Activated naive CD8-positive, alpha-beta T cell treated with anti-CD3 and anti-CD28 coated beads, Interleukin-2, amount 10 ng/mL, durations not matched to agents 7 days and 5 days (primary cell): Measurements from ENCODE around the gene LRBA. TPM values are rescaled to one million over a fixed set of nuclear protein-coding genes. Genes with fewer than 3 reads are reported as not detected.
"Not testable (repeated sequence)": the region's sequence is repeated elsewhere in the genome, so short reads cannot be mapped to it uniquely, and the experiment has no call there.

Source experiments
- ATAC-seq: fragments of 150-1000 bp; cut with Tn5 transposase; one replicate; pipeline ENCODE4 v1.10.0; 2021; ENCODE audit warnings: low read depth, moderate library complexity
- POLR2A ChIA-PET: fragments of 350-600 bp; sonication (Branson Sonifier 250); formaldehyde crosslinking; loops from one replicate; lab custom pipeline; 2021; ENCODE audit warnings: antibody characterized with exemption; lab: Charles Lee
- DNase-seq: peaks from one replicate; pipeline ENCODE4 v3.0.0; 2021
- H3K27ac Mint-ChIP-seq: one replicate; pipeline ENCODE4 v1.8.0; 2022; ENCODE audit warnings: mild to moderate bottlenecking, mixed read lengths
- H3K27me3 Mint-ChIP-seq: one replicate; pipeline ENCODE4 v1.8.0; 2022; ENCODE audit warnings: mild to moderate bottlenecking, moderate library complexity, mixed read lengths
- H3K36me3 Mint-ChIP-seq: one replicate; pipeline ENCODE4 v1.8.0; 2021; ENCODE audit warnings: mild to moderate bottlenecking, mixed read lengths
- H3K4me1 Mint-ChIP-seq: one replicate; pipeline ENCODE4 v1.8.0; 2021; ENCODE audit warnings: mixed read lengths
- H3K4me3 Mint-ChIP-seq: one replicate; pipeline ENCODE4 v1.8.0; 2022; ENCODE audit warnings: mild to moderate bottlenecking, moderate library complexity, mixed read lengths
- H3K9me3 Mint-ChIP-seq: one replicate; pipeline ENCODE4 v1.8.0; 2021; ENCODE audit warnings: mixed read lengths
- total RNA-seq, 2 experiments: library from RNA; stranded (reverse); gene quantifications; one replicate each; pipeline ENCODE4 v1.2.3, GENCODE V29; 2021

LRBA gene
- total RNA-seq, 2 experiments from 2014 or later = 47.9 to 50.6 TPM

DNA sequence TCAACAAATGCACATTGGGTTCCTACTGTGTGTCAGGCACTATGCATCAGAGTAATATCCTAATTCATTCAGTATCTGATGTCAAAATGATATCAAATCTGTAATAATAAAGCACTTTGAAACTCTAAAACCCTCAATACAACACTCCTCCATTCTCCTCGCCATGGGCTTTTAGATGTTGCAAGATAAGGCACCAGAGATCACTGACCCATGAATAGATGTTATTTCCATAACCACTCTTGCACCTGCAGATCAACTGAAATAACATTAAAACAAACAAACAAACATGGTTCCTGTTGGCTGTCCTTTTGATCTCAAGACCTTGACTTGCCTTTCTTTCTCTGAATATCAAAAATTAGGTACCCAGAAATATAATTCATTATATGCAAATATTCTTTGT is 333.0 kb downstream of the LRBA start:
- H3K36me3 Mint-ChIP-seq = peaks cover 12% of the 10 kb centered on the region
- H3K4me3 Mint-ChIP-seq = no peak overlapping the region
- H3K4me1 Mint-ChIP-seq = no peaks in the 10 kb centered on the region
- H3K27me3 Mint-ChIP-seq = no peaks in the 10 kb centered on the region
- POLR2A ChIA-PET = no interaction called here
- no peak overlapping the region for H3K27ac Mint-ChIP-seq
- ATAC-seq (no peak), DNase-seq (no peak)
- peaks cover 2% of the 10 kb centered on the region for H3K9me3 Mint-ChIP-seq

GRCh38 chr4:150681063-150681462 is 334.0 kb downstream of the LRBA start:
- Mint-ChIP-seq H3K27ac (no peak overlapping the region), H3K4me3 (no peak overlapping the region), H3K9me3 (peaks cover 2% of the 10 kb centered on the region), H3K27me3 (no peaks in the 10 kb centered on the region), H3K4me1 (peaks cover 1% of the 10 kb centered on the region), H3K36me3 (peaks cover 14% of the 10 kb centered on the region)
- ATAC-seq (no peak), DNase-seq (no peak)
- POLR2A ChIA-PET = no interaction called here

DNA sequence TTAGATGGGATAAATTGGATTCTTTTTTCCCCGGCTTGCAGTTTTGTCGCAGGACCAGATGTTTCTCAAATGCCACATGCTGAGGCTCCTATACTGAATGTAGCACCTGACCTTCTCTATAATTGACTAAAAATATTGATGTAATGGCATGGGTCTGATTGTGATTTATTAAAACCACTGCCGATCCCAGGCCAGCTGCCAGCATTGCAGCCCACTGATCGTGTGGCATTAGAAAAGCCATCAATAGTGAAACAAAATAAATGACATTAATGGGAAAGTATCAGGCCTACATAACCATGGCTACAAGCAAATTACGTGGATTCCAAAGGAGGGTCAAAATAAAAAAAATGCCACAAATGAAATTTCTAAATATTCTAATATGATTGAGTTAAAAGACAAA is 334.4 kb downstream of the LRBA start:
- DNase-seq (no peak), ATAC-seq (no peak)
- H3K27ac Mint-ChIP-seq = no peak overlapping the region
- no peak overlapping the region for H3K4me3 Mint-ChIP-seq
- H3K36me3 Mint-ChIP-seq = peaks cover 10% of the 10 kb centered on the region
- peaks cover under 1% of the 10 kb centered on the region for H3K9me3 Mint-ChIP-seq
- POLR2A ChIA-PET = no interaction called here
- H3K27me3 Mint-ChIP-seq = no peaks in the 10 kb centered on the region
- H3K4me1 Mint-ChIP-seq = peaks cover 1% of the 10 kb centered on the region

DNA sequence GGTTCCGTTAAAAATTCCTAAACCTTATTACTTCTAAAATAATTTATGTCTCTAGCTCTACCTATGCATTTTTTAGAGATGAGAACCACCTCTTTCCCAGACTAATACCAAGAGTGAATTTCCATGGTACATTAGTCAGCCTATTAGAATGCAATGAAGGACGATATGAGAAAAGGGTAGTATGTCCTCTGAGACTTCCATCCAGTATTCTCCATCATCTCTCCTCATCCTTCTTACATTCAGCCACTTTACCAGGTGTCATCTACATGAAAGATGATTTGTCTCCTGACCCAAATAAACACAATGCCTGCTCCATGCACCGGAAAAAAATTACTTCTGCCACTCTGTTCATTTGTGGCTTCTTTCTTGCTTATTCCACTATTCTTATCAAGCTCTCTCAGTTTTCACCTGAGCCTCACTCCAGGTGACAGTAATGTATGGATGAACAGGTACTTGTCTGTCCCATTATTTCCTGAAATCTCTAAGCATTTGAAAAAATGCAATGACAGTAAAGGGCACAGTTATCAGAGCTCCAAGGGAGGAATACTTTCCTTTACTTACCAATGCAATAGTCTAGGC is 335.2 kb downstream of the LRBA start:
- no peak for DNase-seq
- POLR2A ChIA-PET = no interaction called here
- Mint-ChIP-seq H3K36me3 (peaks cover 8% of the 10 kb centered on the region), H3K27ac (no peak overlapping the region), H3K27me3 (no peaks in the 10 kb centered on the region), H3K9me3 (no peaks in the 10 kb centered on the region), H3K4me3 (no peak overlapping the region), H3K4me1 (peaks cover 1% of the 10 kb centered on the region)
- ATAC-seq = no peak

GRCh38 chr4:150679018-150679764 is 335.9 kb downstream of the LRBA start:
- Mint-ChIP-seq H3K27me3 (no peaks in the 10 kb centered on the region), H3K9me3 (no peaks in the 10 kb centered on the region), H3K4me3 (no peak overlapping the region), H3K4me1 (peaks cover 1% of the 10 kb centered on the region), H3K36me3 (peaks cover 8% of the 10 kb centered on the region), H3K27ac (no peak overlapping the region)
- DNase-seq = no peak
- POLR2A ChIA-PET = interaction anchor here (0.6 kb wide), 1 partner anchor 384 kb away, joined by 4 read pairs; no protein-coding TSS in a partner anchor
- no peak for ATAC-seq

GRCh38 chr4:150673793-150674192 is 341.3 kb downstream of the LRBA start:
- POLR2A ChIA-PET = no interaction called here
- peaks cover 2% of the 10 kb centered on the region for H3K36me3 Mint-ChIP-seq
- H3K27me3 Mint-ChIP-seq = no peaks in the 10 kb centered on the region
- no peaks in the 10 kb centered on the region for H3K9me3 Mint-ChIP-seq
- H3K4me3 Mint-ChIP-seq = no peak overlapping the region
- ATAC-seq = no peak
- no peak overlapping the region for H3K27ac Mint-ChIP-seq
- no peak for DNase-seq
- peaks cover 1% of the 10 kb centered on the region for H3K4me1 Mint-ChIP-seq

GRCh38 chr4:150668824-150669223 is 346.3 kb downstream of the LRBA start:
- Mint-ChIP-seq H3K27ac (no peak overlapping the region), H3K27me3 (no peaks in the 10 kb centered on the region), H3K4me3 (no peak overlapping the region), H3K4me1 (no peaks in the 10 kb centered on the region), H3K36me3 (peaks cover 2% of the 10 kb centered on the region), H3K9me3 (no peaks in the 10 kb centered on the region)
- POLR2A ChIA-PET = no interaction called here
- ATAC-seq (no peak), DNase-seq (no peak)

DNA sequence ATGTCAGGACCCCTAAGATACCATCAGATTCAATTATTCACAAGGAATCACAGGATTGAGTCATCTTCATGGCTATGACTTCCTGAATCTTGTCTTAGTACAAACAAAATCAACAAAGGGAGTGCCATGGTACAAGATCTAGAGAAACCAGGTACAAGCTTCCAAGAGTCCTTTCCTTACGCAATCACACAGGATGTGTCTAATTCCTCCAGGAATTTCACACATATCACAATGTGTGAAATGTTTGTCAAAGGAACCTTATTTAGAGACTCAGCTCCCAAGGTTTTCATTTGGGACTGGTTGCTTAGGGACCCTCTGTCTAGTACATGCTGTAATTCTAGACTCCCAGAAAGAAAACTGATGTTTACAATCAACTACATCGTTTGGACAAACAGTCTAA is 350.1 kb downstream of the LRBA start:
- POLR2A ChIA-PET = no interaction called here
- Mint-ChIP-seq H3K36me3 (peaks cover 2% of the 10 kb centered on the region), H3K4me1 (no peaks in the 10 kb centered on the region), H3K4me3 (no peak overlapping the region), H3K9me3 (no peaks in the 10 kb centered on the region), H3K27me3 (no peaks in the 10 kb centered on the region), H3K27ac (no peak overlapping the region)
- no peak for DNase-seq
- ATAC-seq = no peak

- Mint-ChIP-seq H3K27me3 (no peaks in the 10 kb centered on the region), H3K9me3 (no peaks in the 10 kb centered on the region), H3K4me1 (no peaks in the 10 kb centered on the region), H3K36me3 (peaks cover 2% of the 10 kb centered on the region), H3K27ac (no peak overlapping the region), H3K4me3 (no peak overlapping the region)
- POLR2A ChIA-PET = no interaction called here
- ATAC-seq = no peak
- DNase-seq = no peak
Observed at GRCh38 chr4:150662686-150663085, 352.4 kb downstream of the LRBA start.

DNA sequence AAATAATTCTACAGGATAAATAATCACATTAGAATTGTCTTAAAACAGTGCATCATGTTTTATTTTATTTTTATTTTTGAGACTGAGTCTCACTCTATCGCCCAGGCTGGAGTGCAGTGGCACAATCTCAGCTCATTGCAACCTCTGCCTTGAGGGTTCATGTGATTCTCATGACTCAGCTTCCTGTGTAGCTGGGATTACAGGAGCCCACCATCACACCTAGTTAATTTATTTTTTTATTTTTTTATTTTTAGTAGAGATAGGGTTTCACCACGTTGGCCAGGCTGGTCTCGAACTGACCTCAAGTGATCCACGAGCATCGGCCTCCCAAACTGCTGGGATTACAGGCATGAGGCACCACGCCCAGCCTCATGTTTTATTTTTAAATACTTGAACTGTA is 353.5 kb downstream of the LRBA start:
- H3K4me3 Mint-ChIP-seq, H3K9me3 Mint-ChIP-seq: not testable (repeated sequence)

DNA sequence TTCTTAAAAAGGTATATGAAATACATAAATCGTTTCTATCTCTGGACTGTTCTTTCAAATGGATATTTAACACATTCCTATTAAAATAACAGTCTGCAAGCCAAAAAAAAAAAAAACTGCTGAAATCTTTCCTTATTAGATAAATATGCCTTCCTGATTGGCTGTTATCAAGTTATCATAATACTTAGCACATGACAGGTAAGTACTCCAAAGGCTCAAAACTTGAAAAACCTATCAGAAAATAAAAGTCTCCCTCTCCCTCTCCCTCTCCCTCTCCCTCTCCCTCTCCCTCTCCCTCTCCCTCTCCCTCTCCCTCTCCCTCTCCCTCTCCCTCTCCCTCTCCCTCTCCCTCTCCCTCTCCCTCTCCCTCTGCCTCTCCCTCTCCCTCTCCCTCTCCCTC is 356.8 kb downstream of the LRBA start:
- POLR2A ChIA-PET, H3K9me3 Mint-ChIP-seq, ATAC-seq, H3K27me3 Mint-ChIP-seq, H3K4me1 Mint-ChIP-seq, H3K4me3 Mint-ChIP-seq, H3K27ac Mint-ChIP-seq, DNase-seq, H3K36me3 Mint-ChIP-seq: not testable (repeated sequence)

More for the DNA sequence above, 353.5 kb downstream of the LRBA start:
- DNase-seq, H3K4me1 Mint-ChIP-seq, ATAC-seq, H3K27me3 Mint-ChIP-seq, POLR2A ChIA-PET, H3K36me3 Mint-ChIP-seq, H3K27ac Mint-ChIP-seq: not testable (repeated sequence)

- Mint-ChIP-seq H3K27ac (no peak overlapping the region), H3K27me3 (no peaks in the 10 kb centered on the region), H3K9me3 (peaks cover 3% of the 10 kb centered on the region), H3K4me1 (no peaks in the 10 kb centered on the region), H3K4me3 (no peak overlapping the region), H3K36me3 (peaks cover 6% of the 10 kb centered on the region)
- DNase-seq = no peak
- ATAC-seq = no peak
- POLR2A ChIA-PET = no interaction called here
Observed at GRCh38 chr4:150656891-150657290, 358.2 kb downstream of the LRBA start.

GRCh38 chr4:150650751-150651150 is 364.3 kb downstream of the LRBA start:
- Mint-ChIP-seq H3K9me3 (no peaks in the 10 kb centered on the region), H3K4me3 (no peak overlapping the region), H3K36me3 (no peaks in the 10 kb centered on the region), H3K4me1 (no peaks in the 10 kb centered on the region), H3K27ac (no peak overlapping the region), H3K27me3 (no peaks in the 10 kb centered on the region)
- DNase-seq (no peak), ATAC-seq (no peak)
- POLR2A ChIA-PET = no interaction called here

DNA sequence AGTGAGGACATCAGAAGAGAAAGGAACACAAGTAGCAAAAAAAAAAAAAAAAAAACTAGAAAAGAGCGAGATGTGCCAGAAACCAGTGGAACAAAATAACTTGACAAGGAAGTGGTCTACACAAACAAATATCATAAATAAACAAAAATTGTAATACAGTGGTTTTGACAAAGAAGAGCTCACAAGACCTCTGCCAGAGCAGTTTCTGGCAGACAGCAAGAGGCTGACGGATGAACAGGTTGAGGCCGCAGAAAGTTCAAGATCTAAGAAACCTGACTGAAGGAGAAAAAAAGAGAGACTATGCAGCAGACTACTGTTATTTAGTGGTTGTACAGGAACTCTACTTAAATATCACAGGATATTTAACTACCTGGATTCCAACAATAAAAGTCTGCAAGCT is 367.0 kb downstream of the LRBA start:
- no peaks in the 10 kb centered on the region for H3K27me3 Mint-ChIP-seq
- POLR2A ChIA-PET = no interaction called here
- H3K4me3 Mint-ChIP-seq = no peak overlapping the region
- ATAC-seq (no peak), DNase-seq (no peak)
- no peaks in the 10 kb centered on the region for H3K4me1 Mint-ChIP-seq
- peaks cover 2% of the 10 kb centered on the region for H3K36me3 Mint-ChIP-seq
- no peak overlapping the region for H3K27ac Mint-ChIP-seq
- no peaks in the 10 kb centered on the region for H3K9me3 Mint-ChIP-seq
